GM18520 (cell line): Measurements from ENCODE around the gene ATP5F1E.
"Not testable (repeated sequence)": the region's sequence is repeated elsewhere in the genome, so short reads cannot be mapped to it uniquely, and the experiment has no call there.

ENCODE experiments used
- ATAC-seq: cut with Tn5 transposase; IDR thresholded peaks from one replicate; pipeline ENCODE4 v1.9.1; 2021; ENCODE audit not compliant: unreplicated experiment

The ATP5F1E gene

DNA sequence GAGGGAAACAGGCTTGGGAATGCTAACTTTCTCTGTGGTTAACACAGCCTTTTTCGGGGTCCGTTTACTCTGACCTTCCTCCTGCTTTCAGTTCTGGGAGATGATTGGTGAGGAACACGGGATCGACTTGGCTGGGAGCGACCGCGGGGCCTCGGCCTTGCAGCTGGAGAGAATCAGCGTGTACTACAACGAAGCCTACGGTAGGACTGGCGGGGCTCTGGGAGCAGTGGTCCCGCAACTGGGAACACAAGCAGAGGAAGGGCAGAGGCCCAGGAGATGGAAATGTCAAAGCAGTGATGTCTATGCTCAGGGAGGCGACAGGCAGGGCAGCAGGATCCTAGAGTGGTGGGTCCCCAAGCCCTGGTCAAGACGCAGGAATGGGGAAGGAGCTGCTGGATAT, 9.4 kb downstream of the ATP5F1E start:
- no peak for ATAC-seq

DNA sequence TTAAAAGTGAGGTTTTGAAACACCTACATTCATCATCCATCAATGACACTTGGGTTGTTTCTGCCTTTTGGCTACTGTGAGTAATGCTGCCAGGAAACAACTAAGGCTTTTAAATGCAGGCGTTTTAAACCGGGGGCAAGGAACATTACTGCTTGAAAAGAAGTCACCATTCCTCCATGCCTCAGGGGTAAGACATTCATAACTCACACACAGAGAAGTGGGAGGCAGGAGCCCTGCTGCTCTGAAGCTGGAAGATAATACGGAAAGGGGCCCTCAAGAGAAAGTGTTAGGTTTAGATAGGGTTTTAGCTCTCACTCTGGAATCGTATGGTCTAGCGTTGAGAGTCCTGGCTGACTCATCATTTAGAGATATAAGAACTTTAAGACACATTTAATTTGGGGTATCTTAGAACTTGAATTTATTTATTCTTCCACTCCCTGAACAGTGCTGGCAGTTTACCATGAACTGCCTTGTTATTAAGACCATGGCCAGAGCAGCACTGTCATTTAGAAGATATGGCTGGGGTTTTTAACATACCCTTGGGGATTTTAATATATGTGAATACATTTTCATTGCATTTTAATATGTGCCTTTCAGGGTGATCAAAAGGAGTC, 11.1 kb downstream of the ATP5F1E start:
- no peak for ATAC-seq

- ATAC-seq = no peak
These were observed 12.9 kb downstream of the ATP5F1E start, which contains the start of gene TUBB1 for GRCh38 chr20:59019217-59019616. TSS of gene TUBB1 (plus strand) at chr20:59019429. CDS start at chr20:59019523, 94 bp downstream.

DNA sequence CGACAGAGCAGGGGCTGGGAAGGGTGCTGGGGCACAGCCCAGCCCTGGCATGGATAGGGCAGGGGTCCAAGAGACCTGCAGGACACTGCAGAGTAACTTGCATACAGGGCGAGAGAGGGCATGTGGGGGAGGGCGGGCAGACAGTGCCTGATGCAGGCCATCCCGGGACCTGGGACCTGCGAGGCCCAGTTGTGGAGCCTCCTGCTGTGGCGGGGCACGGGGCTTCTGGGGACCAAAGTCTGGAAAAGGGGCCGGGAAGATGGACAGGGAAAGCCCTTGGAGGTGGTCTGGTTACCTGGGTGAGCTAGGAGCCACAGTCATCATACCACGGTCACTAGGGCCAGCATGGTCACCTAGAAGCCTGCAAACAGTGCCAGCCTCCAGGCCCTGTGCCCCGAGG, 13.3 kb downstream of the ATP5F1E start:
- no peak for ATAC-seq

DNA sequence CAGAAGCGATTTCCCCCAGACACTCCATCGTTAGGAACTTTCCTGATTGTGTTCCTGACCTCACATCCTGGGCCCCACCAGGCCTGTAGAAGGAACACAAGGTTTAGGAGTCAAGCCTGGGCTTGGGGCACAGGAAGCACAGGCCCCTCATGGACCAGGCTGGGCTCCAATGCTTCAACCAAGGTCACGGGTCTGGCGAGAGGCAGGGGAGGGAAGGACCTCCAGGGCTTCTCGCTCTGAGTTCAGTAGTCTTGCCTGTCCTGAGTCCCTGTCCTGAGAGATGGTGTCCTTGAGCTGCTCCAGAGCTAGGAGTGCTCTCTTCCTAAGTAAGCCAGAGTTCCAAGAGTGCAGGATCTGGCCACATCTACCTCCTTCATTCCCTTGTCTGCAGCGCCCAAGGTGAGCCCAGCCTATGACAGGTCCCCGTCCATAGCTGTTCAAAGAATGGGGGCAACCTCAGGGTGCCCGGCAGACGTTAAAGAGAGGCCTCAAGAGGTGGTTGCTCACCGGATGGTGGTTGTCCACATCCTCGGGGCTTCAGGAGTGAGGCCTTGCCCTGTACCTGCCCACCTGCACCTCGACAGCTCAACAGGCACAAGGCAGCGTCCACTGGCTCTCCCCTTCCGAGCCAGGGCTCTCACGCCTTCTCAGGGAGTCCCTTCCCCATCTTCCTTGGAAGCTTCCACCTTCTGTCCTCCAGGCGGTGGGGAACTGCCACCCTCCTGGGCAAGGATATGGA, 14.5 kb downstream of the ATP5F1E start:
- ATAC-seq = no peak

GRCh38 chr20:59016795-59017492, 15.2 kb downstream of the ATP5F1E start:
- ATAC-seq = no peak

- no peak for ATAC-seq
These were observed 16.1 kb downstream of the ATP5F1E start for GRCh38 chr20:59015812-59016711.

DNA sequence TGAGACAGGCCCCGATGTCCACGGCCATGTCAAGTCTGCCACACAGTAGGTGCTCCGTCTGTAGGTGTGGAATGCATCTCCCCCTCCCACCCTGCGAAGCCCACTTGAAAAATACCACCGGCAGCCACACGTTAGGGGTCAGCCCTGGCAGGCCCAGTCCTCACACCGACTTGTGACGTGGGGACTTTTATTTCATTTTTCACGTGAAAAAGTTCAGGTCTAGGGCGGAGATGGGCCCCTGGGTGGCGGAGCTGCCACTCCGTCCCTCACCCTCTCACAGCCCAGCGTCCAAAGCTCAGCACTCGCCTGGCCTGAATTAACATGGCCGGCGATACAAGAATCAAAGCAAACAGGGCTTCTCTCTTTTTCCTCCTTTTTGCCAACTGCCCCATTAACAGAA, 16.7 kb downstream of the ATP5F1E start:
- no peak for ATAC-seq

DNA sequence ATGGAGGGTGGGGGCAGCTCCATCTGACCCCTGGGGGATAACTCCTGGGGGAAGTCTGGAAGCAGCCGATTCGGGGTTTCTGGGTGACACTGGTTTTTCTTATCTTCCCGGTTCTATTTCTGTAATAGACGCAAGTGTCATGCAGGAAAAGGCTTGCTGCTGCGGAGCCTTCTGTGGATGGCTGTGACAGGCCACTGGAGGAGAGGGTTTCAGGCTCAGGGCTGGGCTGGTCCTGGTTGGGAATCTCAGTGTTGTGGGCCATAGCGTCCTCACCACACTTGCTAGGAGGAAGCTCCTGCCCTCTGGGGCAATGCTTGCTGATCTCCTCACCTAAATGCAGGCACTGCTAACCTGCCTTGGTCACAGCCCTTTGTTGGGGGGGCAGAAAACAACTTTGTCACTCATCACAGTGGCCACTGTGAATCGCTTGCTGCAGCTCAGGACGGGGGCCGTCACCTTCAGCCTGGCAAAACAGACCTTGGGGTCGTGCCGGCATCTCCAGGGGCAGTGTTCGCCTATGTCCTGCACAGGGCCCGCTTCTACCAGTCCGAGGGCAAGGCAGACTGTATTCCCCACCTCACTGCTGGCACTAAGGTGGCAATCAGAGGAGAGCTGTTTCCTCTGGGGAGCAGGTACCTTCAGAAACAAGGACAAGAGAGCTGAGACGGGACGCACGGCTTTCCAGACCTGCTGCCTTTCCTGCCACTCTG, 17.3 kb downstream of the ATP5F1E start:
- no peak for ATAC-seq

DNA sequence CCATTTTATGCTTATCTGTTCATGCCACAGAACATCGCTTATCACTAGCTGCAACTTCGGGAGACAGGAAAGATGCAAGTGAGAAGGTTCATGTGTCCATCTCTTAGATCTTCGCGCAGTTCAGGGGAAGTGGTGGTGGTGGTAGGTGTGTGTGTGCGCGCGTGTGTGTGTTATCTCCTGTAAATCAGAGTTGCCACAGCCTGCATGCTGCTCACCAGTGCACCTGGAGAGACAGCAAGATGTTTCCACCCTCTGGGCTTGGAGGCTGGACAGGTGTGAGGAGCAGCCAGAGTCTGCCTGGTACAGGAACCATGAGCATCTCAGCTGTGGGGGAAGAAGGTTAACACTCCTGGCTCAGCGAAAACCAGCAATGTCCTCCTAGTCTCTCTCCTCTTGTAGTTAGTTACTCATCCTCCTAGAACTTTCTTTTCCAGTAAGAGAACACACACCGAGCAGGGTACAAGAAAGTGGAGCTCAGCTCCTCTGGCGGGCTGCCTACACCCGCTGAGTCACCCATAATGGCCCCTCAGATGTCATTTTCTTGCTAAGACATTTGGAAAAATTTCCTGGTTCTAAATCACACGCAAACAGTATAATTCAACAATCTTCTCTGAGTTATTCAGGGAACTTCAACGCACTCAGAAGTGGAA, 18.1 kb downstream of the ATP5F1E start:
- ATAC-seq = no peak

- no peak for ATAC-seq
These were observed 18.8 kb downstream of the ATP5F1E start for GRCh38 chr20:59013031-59013951.

DNA sequence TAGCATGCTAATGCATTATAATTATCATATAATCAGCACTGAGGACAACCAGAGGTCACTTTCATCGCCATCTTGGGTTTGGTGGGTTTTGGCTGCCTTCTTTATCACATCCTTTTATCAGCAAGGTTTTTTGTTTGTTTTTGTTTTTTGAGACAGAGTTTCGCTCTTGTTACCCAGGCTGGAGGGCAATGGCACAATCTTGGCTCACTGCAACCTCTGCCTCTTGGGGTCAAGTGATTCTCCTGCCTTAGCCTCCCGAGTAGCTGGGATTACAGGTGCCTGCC, 20.3 kb downstream of the ATP5F1E start:
- ATAC-seq = not testable (repeated sequence)

- no peak for ATAC-seq
These were observed 20.9 kb downstream of the ATP5F1E start for GRCh38 chr20:59010995-59011873.

DNA sequence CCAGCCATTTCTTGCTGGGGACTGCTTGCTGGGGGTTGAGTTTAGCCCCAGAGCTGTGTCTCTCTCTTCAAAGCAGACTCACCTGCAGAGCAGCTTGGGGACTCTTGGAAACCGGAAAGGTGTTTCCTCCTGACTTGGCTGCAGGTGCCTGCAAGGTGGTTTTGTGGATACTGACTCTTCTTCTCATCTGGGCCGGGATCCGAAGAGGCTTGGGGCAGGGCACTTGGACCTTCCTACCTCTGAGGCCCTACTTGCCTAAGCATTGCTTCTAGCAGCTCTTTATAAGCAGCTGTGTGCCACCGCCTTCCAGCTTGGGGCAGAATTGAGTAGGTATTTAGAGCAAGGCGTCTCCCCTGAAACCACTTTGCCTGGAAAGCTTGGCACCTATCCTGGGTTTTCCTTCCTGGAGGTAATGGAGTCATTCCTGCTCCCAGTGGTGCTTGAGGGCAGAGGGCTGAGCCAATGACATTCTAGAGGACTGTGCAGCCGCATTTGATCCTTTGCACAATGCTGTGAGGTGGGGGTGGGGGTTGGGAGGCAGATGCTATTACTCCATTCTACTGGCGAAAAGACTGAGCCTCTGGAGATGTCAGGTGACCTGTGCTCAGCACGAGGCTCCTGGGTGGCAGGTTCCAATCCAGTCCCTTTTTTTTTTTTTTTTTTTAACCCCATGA, 21.7 kb downstream of the ATP5F1E start:
- ATAC-seq = no peak

DNA sequence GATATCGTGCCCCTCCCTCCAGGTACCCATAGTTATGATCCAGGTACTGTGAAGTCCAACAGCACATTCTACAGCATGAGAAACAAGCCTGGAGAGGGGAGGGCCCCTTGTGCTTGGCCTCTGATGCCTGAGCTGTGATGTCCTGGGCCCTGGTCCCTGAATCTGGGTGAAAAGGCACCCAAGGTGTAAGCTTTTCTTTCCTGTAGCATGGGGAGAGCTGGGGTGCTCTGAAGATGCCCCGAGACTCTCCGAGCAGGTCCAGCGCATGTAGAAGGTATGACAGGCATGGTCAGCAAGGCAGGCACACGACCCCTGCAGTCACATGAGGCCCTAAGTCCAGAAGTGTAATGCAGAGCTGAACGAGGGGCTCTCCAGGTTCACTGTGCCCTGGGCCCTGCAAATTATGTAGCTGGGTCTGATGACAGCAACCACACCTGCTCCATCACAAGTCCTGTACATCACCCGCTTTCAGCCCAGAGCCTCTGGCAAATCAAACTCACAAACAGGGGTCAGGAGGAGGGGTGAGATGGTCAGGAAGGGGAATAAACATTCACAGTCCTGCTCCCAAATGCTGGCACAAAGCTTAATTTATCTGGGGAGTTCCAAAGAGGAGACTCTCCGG, 23.3 kb downstream of the ATP5F1E start:
- ATAC-seq = no peak

- no peak for ATAC-seq
These were observed 24.2 kb downstream of the ATP5F1E start for GRCh38 chr20:59007665-59008511.
